GM12874 (cell line): ENCODE data around the gene NXF3.

Experiments
- CTCF ChIP-seq: IDR thresholded peaks from 2 replicates; pipeline ENCODE4 v1.5.1; 2011; ENCODE audit warnings: low read depth, mild to moderate bottlenecking, control low read depth, low read length, moderate library complexity; ENCODE audit not compliant: insufficient read depth

The NXF3 gene

GRCh38 chrX:103081051-103081450 is 11.9 kb downstream of the NXF3 start:
- no peak for TF ChIP-seq CTCF

GRCh38 chrX:103073467-103073866 is 19.5 kb downstream of the NXF3 start:
- TF ChIP-seq CTCF: no peak

- TF ChIP-seq CTCF: no peak
Measured at GRCh38 chrX:103066606-103067005, 26.3 kb downstream of the NXF3 start.

GRCh38 chrX:103063918-103064434 is 29.0 kb downstream of the NXF3 start, which contains the start of gene BEX1:
Gene BEX1, minus strand, starts transcription at chrX:103064171. Its CDS starts 897 bp downstream, at chrX:103063274.
- TF ChIP-seq CTCF: no peak

- TF ChIP-seq CTCF: no peak
Measured at GRCh38 chrX:103063191-103063845, 29.6 kb downstream of the NXF3 start.

GRCh38 chrX:103061486-103061885 is 31.5 kb downstream of the NXF3 start:
- TF ChIP-seq CTCF: no peak

GRCh38 chrX:103056902-103057301 is 36.0 kb downstream of the NXF3 start:
- no peak for TF ChIP-seq CTCF

GRCh38 chrX:103052625-103053024 is 40.3 kb downstream of the NXF3 start:
- no peak for TF ChIP-seq CTCF
